HG03045 (cell line): ENCODE results near the gene HIRA.

Experiments used
- ATAC-seq: cut with Tn5 transposase; IDR thresholded peaks from one replicate; pipeline ENCODE4 v1.9.1; 2021; ENCODE audit warnings: mild to moderate bottlenecking, moderate library complexity; ENCODE audit not compliant: unreplicated experiment

HIRA gene

GRCh38 chr22:19358703-19359553 is 72.6 kb downstream of the HIRA start:
- no peak for ATAC-seq

DNA sequence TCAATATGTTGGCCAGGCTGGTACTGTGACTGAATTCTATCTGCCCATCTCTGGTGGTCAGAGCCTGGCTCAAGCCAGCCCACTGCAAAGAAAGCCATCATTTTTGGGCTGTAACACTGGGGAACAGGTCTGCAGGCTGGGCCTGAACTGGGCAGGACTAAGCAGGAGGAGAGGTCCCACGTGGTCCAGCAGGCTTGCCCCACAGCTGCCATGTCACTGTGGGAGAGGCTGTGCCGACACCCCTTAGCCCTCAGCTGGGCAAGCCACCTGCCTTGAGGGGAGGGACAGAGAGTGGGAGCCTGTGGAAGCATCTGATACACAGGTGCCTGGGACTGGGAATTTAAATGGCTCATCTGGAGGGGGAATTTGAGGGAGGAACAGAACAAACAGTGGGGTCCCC is 73.3 kb downstream of the HIRA start:
- ATAC-seq = no peak

GRCh38 chr22:19357270-19358105 is 74.0 kb downstream of the HIRA start:
- no peak for ATAC-seq

DNA sequence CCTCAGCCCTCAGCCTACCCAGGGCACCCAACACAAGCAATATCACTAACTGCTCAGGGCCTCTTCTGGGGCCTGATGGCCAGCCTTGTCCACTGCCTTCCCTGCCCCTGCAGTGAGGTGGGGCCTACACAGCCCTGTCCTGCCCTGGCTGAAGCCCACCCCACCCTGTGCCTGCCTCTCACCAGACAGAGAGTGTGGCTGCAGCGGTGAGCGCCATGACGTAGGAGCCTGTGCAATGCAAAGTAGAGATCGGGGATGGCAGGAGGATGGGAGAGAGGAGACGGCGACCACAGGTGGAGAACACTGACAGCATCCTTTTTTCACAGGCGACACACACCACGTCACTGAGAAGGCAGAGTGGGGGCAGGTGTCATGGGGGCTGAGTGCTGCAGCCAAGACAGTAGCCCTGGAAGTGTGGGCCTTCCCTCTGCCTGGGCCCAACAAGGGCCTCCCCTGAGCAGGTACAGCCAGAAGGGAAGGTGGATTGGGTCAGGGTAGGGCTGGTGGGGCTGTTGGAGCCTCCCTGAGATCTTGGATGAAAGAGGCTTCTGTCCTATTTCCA is 74.7 kb downstream of the HIRA start:
- no peak for ATAC-seq

- no peak for ATAC-seq
Observed at GRCh38 chr22:19355413-19356157, 75.9 kb downstream of the HIRA start.

DNA sequence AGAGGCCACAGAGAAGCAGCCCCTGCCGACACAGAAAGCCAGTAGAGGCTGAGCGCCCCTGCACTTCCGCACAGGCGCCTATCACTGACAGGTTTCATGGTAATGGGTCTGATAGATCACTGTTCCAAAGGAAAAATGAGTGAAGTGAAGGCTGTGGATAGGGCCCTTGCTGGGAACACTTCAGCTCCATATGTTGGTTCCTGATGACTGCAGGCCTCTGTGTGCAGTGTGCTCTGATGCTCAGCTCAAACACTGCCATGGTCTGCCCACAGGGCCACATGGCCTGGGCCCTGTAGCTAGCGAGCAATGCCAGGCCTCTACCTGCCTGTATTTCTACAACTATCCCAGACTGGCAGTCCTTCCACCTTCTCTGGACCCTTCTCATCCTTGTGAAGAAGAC is 77.3 kb downstream of the HIRA start:
- ATAC-seq = no peak

GRCh38 chr22:19353363-19354131 is 78.0 kb downstream of the HIRA start:
- ATAC-seq = no peak

DNA sequence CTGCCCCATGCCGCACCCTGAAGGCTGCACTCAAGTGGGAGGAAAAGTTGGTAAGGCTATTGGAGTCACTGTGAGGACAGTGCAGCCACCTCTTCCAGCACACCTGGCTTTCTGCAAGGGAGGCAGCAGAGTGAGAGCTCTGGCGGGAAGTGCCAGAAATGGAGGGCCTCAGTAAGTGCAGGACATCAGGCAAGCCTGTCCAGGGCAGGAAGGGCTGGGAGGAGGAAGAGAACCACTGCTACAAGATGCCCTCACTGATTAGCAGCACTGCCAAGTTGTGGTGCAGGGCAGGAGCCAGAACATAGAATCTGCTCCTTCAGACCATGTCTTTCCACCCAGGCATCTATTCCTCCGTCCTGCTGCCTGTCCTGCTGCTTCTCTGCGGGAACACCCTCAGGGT is 78.8 kb downstream of the HIRA start:
- no peak for ATAC-seq

DNA sequence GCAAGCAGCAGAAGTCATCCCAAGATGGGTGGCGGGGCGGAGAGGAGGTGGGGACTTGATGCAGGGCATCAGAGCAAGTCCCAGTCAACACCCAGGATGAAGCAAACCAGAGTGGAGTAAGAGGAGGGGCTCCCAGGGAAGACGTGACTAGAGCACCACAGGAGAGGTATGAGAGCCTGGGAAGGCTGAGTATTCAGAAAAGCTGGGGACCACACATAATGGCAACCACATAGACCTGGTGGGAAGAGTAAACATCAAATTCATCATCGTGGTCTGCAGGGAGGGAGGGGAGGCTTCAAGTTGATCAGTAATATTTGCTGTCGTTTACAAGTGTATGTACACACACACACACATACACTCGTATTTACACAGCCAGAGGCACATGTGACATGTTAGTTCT is 79.3 kb downstream of the HIRA start:
- no peak for ATAC-seq

DNA sequence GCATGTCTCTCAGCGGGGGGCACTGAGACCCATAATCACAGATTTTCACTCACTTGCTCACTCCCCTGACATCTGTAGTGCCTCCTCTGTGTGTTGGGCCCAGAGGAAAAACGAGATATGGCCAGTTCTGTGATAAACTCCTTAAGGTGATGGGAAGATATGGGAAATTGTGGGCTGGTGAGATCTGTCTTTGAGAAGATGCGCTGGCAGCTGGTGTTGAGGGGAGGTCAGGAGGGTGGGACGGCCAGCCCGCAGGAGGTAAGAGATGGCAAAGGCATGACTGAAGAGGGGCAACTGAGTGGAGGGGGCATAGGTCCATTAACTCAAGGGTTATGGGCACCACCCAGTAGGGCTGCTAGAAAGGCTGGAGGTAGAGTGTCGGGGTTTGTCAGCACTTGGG is 79.9 kb downstream of the HIRA start:
- ATAC-seq = no peak

GRCh38 chr22:19350947-19351346 is 80.6 kb downstream of the HIRA start:
- no peak for ATAC-seq

- ATAC-seq = no peak
Observed at GRCh38 chr22:19350476-19350859, 81.1 kb downstream of the HIRA start.

DNA sequence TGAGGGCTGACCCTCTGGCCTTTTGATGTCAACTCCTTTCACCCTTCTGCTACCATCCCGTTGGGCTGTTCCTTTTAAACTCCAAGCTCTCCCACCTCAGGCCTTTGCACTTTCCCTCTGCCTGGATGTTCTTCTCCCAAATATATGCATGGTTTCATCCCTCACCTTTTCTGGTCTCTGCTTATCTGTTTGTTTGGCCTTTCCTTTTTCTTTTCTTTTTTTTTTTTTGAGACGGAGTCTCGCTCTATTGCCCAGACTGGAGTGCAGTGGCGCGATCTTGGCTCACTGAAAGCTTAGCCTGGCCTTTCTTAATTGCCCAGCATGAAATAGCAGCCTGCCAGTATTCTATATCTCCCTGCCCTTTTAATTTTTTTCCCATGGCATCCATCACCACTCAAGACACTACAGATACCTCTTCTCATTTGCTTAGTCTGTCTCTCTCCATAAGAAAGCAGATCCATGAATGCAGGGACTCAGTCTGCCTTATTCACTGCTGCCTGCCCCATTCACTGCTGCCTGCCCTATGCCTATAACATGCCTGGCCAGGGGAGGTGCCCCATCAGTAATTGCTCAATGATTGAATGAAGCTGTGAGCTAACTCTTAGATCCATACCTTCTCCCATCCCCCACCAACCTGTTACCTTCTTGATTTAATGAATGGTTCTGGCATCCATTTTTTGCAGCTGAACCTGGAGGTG is 81.6 kb downstream of the HIRA start:
- ATAC-seq = no peak

DNA sequence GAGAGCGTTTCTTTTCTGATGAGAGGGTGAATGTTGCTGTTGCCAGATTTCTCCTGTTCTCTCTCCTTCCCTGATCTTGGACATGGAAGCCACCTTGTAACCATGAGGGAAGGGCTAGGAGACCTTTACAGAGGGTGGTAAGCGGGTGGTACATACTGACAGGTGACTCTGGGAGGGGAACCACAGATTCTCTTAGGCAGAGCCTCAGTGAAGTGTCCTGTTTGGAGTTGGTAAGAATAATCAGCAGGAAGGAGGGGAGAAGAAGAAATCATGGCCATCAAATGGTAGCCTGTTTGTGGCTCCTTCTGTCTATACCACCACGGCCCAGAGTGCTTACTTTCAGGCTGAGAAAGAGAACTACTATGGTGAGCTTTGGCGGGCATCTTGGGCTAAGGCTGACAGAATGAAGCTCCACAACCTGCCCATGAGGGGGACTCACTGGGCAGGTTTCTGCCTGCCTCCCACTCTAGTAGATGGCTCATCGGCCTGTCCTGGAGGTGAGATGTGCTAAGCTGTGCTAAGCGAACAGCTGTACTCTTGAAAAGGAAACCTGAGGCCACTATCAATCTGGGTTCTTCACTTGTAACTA is 84.8 kb downstream of the HIRA start:
- ATAC-seq = no peak

DNA sequence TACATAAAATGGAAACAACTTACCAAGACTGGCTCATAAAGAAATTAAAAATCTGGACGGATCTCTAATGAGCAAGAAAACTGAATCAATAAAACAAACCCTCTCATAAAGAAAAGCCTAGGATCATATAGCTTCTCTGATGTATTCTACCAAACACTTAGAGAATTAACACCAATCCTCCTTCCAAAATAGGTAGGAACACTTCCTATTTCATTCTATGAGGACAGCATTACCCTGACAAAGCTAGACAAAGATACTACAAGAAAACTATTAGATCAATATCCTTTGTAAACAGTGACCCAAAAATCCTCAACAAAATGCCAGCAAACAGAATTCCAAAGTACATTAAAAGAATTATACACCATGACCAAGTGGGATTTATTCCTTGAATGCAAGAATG is 87.1 kb downstream of the HIRA start:
- no peak for ATAC-seq

- no peak for ATAC-seq
Observed at GRCh38 chr22:19343470-19343869, 88.1 kb downstream of the HIRA start.

DNA sequence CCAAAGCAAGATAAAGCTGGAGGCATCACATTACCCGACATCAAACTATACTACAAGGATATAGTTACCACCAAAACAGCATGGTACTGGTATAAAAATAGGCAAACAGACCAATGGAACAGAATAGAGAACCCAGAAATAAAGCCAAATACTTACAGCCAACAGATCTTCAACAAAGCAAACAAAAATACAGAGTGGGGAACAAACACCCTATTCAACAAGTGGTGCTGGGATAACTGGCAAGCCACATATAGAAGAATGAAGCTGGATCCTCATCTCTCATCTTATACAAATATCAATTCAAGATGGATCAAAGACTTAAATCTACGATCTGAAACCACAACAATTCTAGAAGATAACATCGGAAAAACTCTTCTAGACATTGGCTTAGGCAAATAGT is 90.0 kb downstream of the HIRA start:
- ATAC-seq = no peak

DNA sequence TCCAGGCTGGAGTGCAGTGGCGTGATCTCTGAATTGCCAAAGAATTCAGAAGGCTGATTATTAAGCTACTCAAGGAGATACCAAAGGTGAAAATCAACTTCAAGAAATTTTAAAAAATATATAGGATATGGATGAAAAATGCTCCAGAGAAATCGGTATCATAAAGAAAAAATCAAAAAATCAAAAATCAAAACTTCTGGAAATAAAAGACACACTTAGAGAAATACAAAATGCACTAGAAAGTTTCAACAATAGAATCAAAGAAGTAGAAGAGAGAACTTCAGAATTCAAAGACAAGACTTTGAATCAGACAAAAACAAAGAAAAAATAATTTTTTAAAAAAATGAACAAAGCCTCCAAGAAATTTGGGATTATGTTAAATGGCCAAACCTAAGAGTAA is 94.4 kb downstream of the HIRA start:
- no peak for ATAC-seq
